CD4-positive, alpha-beta T cell treated with Interleukin-4 for 1 hour (primary cell): Measurements from ENCODE around the gene DARS1.
"Not testable (repeated sequence)": the region's sequence is repeated elsewhere in the genome, so short reads cannot be mapped to it uniquely, and the experiment has no call there.

ENCODE experiments used
- DNase-seq, 2 donors: peaks; one replicate each; pipeline ENCODE4 v3.0.0-alpha.2; 2020 to 2022

DARS1 gene

DNA sequence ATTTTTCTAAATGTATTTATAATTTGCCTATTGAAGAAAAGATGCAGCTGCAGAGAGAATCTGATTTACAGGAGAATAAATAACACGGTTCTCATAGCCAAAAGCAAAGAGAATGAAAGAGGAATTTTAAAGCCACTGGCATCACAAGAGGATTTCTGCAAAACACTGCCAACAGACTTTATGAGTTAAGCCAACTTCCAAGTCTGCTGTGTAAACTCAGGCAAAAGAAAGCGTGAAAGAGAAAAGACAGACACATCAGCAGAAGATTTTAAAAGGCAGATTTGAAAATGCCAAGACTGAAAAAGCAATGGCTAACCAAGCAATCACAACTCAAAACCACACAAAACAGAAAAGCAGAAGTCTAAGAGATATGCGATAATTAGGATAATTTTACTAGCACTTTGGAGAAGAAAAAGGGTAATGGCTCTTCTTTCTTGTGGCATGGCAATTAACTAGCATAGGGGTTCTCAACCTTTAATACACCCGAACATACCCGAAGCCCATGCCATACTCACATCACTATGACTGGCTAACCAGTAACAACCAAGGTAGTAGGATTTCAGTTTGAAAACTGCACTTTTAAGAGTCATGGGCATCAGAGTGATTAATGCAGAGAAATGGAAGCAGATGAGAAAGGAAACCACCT is 4.9 kb downstream of the DARS1 start:
- DNase-seq = no peak

DNA sequence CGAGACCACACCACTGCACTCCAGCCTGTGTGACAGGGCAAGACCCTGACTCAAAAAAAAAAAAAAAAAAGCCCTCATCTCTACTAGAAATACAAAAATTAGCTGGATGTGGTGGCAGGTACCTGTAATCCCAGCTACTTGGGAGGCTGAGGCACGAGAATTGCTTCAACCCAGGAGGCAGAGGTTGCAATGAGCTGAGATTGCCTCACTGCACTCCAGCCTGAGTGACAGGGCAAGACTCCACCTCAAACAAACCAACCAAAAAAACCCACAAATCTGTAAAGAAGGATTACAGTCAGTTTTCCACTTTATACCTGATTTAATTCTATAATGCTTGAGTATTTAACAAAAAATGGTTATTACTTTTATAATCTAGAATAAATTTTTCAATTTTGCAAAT is 9.7 kb downstream of the DARS1 start:
- DNase-seq = no peak

DNA sequence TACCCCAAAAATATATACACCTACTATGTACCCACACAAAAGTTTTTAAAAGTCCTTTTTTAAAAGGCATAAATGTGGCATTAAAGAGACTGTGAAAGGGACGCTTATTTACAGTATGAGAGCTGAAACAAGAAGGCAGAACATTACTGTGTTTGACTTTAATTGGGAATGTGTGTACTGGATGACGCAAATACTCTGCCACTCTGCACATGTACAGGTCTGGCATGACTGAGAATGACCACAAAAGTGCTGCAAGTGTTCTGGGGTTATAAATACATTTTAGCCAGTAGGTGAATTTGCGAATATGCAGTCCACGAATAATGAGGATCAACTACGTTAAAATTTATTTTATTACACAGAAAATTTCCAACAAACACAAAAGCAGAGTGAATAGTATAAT is 11.4 kb downstream of the DARS1 start:
- DNase-seq = no peak

DNA sequence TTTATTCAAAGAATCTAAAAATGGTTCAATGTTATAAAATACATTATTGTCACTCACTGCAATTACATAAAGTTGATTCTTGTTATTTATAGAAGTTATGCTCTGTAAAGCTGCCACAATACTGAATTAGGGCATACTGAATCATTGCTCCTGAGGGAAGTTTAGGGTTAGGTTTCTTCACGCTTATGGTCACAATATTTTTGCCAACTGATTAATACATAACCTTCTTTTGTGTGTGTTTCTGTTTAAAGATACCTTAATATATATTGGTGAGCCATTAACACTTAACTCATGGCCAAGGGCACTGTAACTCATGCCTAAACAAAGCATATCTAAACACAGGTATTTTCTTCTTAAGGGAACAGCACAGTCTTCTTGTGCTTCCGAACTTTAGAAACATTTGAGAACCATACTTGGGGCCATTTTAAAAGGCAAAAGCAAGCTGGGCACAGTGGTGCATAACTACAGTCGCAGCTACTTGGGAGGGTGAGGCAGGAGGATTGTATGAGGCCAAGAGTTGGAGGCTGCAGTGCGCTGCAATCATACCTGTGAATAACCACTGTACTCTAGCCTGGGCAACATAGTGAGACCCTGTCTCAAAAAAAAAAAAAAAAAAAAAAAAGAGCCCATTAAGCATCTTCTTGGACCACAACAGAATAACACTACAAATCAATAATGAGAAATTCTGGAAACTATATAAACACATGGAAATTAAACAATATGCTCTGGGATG is 15.6 kb downstream of the DARS1 start:
- DNase-seq = no peak

DNA sequence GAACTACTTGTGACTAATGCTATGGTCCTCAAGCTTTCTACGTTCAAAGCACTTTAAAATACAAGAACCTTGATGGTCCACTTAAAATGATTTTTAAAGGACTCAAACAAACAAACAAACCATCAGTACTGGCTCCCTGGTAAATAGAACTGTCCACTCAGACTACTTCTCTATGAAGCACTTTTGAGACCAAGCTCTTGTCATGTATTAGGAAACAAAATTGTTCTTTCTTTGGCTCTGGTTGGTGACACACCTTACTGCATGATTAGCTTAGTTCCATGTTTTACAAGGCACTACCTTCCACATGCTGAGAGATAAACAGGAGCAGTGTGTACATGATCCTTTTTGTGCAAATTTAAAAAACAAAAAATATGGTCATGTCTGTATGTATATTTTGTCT is 19.7 kb downstream of the DARS1 start:
- DNase-seq = no peak

DNA sequence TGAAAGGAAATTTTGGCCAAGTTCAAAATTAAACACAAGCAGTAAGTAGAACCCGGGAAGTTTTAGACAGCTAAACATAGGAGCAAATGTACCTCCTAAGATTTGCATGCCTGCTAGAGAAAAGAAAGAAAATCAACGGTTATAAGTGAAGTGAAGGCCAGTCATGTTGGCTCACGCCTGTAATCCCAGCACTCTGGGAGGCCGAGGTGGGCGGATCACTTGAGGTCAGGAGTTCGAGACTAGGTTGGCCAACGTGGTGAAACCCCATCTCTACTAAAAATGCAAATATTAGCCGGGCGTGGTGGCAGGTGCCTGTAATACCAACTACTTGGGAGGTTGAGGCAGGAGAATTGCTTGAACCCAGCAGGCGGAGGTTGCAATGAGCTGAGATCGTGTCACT is 21.0 kb downstream of the DARS1 start:
- DNase-seq = not testable (repeated sequence)

DNA sequence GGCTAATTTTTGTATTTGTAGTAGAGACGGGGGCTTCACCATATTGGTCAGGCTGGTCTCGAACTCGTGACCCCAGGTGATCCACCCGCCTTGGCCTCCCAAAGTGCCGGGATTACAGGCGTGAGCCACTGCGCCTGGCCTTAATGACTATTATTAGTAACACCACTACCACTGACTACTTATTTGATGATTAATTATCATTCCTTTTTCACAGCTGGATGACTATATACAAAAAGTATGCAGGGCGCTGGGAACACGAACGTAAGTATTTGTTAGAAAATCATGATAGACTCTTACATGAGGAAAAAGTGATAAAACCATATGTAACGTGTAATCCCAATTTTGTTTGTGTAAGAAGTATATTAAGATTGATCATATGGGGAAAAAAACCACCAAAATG is 21.6 kb downstream of the DARS1 start:
- no peak for DNase-seq

DNA sequence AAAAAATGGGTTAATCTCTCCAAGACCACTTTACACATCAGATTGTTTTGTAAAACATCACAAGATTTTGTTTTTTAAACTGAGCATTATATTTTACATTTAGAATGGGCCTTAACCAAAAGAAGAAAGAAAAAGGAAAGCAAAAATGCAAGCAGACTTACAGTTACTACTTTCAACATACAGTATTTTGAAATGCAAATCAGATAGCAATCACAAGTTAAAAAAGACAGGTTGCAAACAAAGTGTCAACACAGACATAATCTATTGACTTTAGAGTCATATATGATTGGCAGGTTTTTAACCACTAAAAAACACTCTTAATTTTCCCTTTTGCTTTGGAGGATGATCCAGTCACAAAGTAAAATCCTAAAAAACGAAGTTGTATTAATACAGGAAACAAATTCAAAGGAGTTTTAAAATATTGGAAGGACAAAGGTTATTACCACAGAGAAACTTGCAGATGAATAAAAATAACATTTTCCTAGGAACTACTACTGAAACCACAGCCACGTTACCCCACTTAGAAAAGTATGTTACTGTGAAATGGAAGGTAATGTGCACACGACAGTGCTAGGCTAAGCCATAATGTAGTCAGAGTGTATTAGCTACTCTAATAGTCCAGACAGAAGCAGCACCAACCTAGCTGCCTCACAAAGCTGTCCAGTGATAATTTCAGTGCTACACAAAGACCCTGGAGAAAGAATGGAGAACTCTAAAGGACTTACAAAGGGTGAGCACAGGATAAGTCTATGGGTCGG is 22.9 kb downstream of the DARS1 start:
- DNase-seq = peak in 1 of 2 donors; percentile 64

DNA sequence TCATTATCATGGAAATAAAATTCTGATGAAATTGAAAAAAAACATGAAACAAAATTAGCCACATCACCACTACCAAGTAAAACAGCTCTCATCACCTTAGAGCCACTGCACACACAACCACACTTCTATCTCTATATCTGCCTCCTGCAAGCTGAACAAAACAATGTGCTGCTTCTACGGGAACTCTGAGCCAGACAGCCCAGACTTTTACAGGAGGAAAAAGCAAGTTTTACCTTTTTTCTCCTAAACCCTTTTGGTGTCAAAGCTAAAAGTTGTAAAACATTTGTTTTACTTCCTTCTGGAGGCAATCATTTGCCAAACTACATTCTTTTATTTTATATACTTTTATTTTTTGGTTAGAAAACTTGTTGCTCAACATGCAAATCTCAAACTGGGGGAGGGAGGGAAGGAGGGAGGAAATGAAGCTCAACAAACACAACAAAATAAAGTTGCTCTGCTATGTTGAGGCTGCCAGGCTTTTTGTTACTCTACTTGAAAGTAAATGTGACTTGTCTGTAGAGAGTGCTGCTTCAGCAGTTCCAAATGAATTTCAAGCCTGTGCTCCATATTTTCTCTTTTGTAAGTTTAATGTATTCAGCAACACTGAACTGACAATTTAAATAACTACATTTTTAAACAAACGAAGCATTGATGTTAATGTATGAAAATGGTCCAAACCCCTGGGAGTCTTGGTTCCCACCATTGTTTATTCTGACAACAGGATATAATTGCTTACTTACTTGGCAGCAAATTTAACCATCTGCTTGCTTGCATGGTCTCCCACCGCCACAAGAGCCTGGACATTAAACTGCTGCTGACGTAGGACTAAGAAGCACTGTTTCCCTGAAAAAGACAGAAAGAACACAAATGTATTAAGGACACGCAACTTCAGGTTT is 24.5 kb downstream of the DARS1 start:
- peak; percentile 53 to 81 for DNase-seq

DNA sequence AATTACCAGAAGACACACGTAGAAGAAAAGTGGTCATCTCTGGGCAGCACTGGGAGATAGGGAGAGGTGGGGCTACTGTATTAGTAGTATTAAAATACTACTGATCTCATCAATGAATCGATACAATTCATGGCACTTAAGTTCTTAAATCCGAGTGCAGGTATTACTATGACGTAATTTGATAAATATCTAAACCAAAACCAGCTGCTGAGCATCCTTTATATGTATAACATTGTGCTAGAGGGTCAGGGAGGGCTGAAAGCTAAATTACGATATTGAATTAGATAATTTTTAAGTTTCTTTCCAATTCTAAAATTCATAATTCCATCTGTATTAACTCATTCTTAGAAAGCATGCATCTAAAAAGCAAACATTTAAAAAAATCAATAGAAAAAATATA is 25.3 kb downstream of the DARS1 start:
- peak in 1 of 2 donors; percentile 37 for DNase-seq

DNA sequence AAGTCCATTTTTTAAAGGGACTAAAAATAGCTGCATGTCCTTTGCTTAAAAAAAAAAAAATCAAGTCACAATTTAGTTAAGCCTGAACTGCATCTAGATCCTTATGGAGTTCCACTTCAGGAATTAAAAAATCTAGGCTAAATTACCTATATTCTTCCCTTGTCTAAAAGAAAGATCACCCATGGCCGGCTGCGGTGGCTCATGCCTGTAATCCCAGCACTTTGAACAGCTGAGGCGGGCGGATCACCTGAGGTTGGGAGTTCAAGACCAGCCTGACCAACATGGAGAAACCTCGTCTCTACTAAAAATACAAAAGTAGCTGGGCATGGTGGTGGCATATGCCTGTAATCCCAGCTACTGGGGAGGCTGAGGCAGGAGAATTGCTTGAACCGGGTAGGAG is 26.5 kb downstream of the DARS1 start:
- DNase-seq = not testable (repeated sequence)

DNA sequence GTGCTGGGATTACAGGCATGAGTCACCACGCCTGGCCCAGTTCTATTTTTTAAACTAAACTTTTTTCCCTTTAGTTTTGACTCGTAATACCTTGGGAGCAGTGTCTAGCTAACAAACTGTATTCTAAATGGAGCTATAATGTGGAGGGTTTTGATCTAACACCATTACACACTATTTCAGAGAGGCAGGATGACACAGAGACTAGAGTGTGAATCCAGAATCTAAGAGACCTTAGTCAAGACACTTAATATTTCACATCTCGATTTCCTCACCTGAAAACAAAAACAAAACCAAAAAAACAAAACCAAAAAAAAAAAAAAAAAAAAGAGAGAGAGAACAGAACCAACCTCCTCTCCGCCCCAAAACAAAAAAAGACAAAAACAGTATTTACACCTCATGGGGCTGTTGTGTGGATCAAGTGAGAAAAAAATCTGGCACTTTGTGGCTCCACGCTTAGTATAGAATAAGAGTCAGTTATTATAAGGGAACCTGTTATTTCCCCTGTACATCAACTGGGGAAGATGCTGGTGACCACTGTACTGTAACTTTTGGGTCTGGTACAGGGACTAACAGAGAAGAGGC is 31.3 kb downstream of the DARS1 start:
- peak in 1 of 2 donors; percentile 52 for DNase-seq

DNA sequence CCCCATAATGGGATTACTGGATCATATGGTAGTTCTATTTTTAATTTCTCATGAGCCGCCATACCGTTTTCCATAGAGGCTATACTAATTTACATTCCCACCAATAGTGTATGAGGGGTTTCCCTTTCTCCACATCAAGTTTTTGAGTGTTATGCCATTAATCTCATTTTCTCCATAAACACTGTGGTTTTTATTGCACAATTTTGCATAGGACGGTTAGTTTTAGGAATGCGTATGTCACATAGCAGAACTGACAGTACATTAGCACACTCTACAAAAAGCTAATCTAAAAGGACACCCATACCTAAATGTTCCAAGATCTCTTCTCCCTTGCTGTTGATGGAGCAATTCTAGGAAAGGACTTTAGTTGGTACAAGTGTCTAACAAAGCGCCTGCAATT is 32.5 kb downstream of the DARS1 start:
- DNase-seq = no peak

DNA sequence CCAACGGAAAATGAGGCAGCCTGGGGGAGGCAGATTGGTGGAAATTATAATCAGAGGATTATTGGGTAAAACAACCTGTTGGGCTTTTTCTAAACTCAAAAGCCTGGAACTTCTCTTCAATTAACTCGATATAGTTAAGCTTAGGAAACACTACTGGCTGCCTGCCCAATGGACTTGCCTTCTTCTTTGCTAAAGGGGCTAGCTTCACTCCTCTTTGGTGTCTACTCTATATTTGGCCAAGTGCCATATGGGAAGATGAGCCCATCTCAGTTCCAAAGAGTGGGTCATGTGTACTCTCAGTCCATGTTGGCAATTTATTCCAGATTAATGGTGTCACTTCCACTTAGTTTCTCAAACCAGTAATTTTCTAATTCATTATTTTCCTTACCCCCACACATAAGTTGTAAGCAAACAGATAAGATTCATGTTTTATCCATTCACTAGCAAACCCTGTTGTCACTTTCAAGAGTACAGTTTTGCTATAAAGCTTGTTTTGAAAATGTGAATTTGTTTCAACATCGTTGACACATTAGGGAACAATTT is 34.3 kb downstream of the DARS1 start:
- no peak for DNase-seq

DNA sequence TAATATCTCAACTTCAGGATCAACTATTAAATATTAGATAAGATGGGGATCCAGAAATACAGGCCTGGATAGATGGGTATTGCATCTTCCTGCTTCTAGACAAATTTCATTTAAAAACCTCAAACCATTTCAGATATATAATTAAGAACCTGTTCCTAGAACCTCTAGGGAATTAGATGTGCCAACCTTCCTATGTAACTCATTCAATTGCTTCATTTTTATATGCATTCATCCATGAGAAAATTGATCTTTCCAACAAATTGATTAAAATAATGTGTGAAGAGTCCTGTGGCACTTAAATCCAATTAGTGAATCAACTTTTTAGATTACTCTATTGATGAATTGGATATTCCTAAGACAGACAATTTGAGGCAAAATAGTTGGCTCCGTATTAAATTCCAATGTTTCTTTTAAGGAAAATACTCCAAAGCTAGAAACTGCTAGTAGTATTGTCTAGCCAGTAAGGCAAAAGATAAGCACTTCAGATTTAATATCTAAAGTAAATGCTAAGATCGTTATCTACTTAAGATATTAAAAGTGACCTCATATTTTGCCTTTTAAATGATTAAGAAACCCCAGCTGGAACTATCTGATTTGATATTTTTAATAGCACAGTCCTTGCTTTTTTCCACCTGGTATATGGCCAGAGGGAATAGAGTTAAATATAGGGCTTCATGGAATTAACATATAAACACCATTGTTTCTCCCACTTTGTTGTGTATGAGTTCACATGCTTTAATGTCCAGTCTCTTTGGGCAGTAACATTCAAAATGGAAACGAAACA is 35.8 kb downstream of the DARS1 start:
- no peak for DNase-seq

DNA sequence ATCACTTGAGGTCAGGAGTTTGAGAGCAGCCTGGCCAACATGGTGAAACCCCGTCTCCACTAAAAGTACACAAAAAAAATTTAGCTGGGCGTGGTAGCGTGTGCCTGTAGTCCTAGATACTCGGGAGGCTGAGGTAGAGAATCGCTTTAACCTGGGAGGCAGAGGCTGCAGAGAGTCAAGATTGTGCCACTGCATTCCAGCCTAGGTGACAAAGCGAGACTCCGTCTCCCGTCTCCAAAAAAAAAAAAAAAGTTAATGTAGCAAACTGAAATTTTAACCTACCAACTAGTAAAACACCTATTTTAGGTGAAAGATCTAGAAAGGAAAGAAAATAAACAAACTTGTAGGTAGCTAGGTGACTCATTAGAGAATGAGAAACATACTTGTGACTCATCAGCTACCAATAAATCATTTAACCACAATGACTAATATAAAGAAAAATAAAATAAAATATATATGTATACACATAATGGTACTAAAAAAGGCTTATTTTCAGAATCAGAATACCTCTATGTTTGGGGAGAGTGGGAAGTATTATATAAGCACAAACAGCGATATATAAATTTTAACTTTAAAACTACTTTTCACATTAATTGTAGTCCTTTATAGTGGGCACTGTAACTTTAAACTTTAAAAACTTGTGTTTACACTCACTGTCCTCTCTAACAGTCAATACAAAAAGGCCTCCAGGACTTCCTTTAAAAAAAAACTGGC is 36.6 kb downstream of the DARS1 start:
- peak; percentile 12 to 72 for DNase-seq

DNA sequence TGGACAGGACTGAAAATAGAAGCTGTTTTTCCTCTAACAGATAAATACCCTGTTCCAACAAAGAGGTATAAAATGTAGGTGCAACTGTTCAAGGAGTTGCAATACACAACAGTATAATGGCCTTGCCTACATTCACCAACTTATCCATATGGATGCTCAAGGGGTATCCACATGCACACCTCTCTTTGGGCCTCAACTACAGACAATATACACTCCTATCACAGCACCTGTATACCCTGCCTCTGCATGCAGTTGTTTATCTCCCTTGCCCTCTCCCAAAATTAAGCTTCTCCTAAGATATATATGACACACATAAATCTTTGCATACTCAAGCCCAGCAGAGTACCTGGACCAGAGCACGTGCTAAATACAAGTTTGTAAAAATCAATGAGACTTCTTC is 37.3 kb downstream of the DARS1 start:
- no peak for DNase-seq

DNA sequence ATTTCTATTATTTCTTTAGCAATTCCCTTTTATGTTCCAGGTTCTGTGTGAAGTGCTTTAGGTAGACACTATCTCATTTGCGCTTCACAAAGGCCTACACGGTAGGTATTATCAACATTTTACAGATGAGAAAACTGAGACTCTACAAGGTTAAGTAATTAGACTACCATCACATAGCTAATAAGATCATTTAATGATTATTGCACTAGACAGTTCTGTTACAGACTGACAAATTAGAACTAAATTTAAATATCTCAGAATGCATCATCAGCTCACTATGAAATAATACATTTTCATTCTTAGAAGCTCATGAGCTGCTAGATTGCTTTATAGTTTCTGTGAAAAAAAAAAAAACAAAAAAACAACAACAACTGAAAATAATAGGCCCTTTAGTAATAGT is 37.9 kb downstream of the DARS1 start:
- no peak for DNase-seq

DNA sequence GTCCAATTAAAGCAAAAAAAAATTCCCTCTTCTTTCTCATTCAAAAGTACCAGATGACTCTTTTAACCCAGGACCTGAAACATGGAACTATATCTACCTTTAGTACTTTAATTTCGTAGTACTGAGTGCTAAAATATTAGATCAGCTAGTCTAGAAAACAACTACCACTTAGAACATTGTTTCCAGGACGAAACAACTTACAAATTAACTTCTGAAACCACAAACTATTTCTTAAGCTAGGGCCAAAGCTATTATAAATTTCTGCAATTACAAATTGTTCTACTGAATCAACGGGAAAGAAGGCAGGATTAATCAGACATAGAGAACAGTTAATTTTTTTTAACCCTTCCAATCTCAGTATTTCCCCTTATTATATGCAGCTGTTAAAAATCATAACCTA is 39.9 kb downstream of the DARS1 start:
- DNase-seq = no peak

DNA sequence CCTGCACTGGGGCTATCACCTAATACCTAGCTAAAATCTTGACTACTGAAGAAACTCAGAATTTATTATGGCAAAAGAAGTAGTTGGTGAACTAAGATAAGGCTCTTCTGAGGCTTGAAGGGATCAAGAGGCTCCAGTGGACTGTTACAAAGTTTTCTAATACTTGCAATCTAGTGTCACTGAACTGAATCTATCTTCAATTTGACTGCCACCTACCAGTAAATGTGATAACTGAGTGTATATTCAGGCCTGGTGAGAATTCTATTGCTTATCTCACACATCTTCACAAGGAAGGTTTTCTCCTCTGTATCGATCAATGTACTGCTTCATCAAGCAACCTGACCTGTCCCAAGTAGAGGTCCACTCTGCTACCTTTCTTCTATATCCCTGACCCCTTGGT is 40.8 kb downstream of the DARS1 start:
- no peak for DNase-seq
